Liver (tissue), 9 donors: ENCODE data around the gene SLC12A7. TPM values are rescaled to one million over a fixed set of nuclear protein-coding genes. Genes with fewer than 3 reads are reported as not detected.

Source experiments
- DNase-seq: peaks from one replicate; pipeline ENCODE4 v3.0.0-alpha.2; 2017; ENCODE audit warnings: low spot score
- H3K27ac ChIP-seq, 2 donors: one replicate each; pipeline ENCODE4 v1.7.0; 2013; ENCODE audit warnings: inconsistent platforms in 2 of 2, low read length in 2 of 2, control low read depth in 1 of 2, low read depth in 1 of 2, mild to moderate bottlenecking in 1 of 2
- H3K27me3 ChIP-seq, 4 donors: one replicate each; pipeline versions ENCODE4 v1.6.1 to v1.7.0; 2013; ENCODE audit warnings: low read length in 3 of 4, inconsistent platforms in 1 of 4, mild to moderate bottlenecking in 1 of 4, moderate library complexity in 1 of 4; ENCODE audit not compliant: control insufficient read depth in 4 of 4, insufficient read depth in 4 of 4
- H3K36me3 ChIP-seq, 4 donors: one replicate each; pipeline versions ENCODE4 v1.6.1 to v1.7.0; 2013; ENCODE audit warnings: low read length in 3 of 4, mild to moderate bottlenecking in 3 of 4, low read depth in 1 of 4, moderate library complexity in 1 of 4; ENCODE audit not compliant: control insufficient read depth in 4 of 4, insufficient read depth in 3 of 4
- H3K4me1 ChIP-seq, 4 donors: one replicate each; pipeline versions ENCODE4 v1.6.1 to v1.7.0; 2013; ENCODE audit warnings: low read length in 3 of 4, mild to moderate bottlenecking in 3 of 4, moderate library complexity in 1 of 4; ENCODE audit not compliant: control insufficient read depth in 4 of 4, insufficient read depth in 4 of 4
- H3K4me3 ChIP-seq, 3 donors: one replicate each; pipeline versions ENCODE4 v1.6.1 to v1.7.0; 2013; ENCODE audit warnings: low read length in 3 of 3, control low read depth in 1 of 3, low read depth in 1 of 3, mild to moderate bottlenecking in 1 of 3
- H3K9ac ChIP-seq, 2 donors: one replicate each; pipeline ENCODE4 v1.7.0; 2013; ENCODE audit warnings: low read length in 2 of 2, mild to moderate bottlenecking in 2 of 2, moderate library complexity in 2 of 2, control low read depth in 1 of 2, low read depth in 1 of 2
- H3K9me3 ChIP-seq, 4 donors: one replicate each; pipeline versions ENCODE4 v1.6.1 to v1.7.0; 2013; ENCODE audit warnings: low read length in 3 of 4; ENCODE audit not compliant: control insufficient read depth in 4 of 4
- EGR1 ChIP-seq, 2 donors: IDR thresholded peaks; 2 replicates each; pipeline ENCODE4 v1.6.1; 2016 to 2018; ENCODE audit warnings: antibody characterized with exemption in 2 of 2, low read depth in 2 of 2
- FOXA1 ChIP-seq: IDR thresholded peaks from 2 replicates; pipeline ENCODE4 v1.6.1; 2016; ENCODE audit warnings: antibody characterized with exemption
- GABPA ChIP-seq, 2 donors: IDR thresholded peaks in 1 of 2; conservative IDR thresholded peaks in 1 of 2; 2 replicates each; pipeline ENCODE4 v1.6.1; 2016; ENCODE audit warnings: antibody characterized with exemption in 2 of 2, mild to moderate bottlenecking in 1 of 2, moderate library complexity in 1 of 2
- HNF4G ChIP-seq: IDR thresholded peaks from 2 replicates; pipeline ENCODE4 v1.6.1; 2016; ENCODE audit warnings: antibody characterized with exemption
- RAD21 ChIP-seq, 2 donors: IDR thresholded peaks; 2 replicates each; pipeline ENCODE4 v1.6.1; 2016; ENCODE audit warnings: antibody characterized with exemption in 2 of 2, mild to moderate bottlenecking in 2 of 2
- REST ChIP-seq: IDR thresholded peaks from 2 replicates; pipeline ENCODE4 v1.6.1; 2016; ENCODE audit warnings: antibody characterized with exemption, mild to moderate bottlenecking
- RXRA ChIP-seq, 2 donors: IDR thresholded peaks; 2 replicates each; pipeline ENCODE4 v1.6.1; 2017 to 2018; ENCODE audit warnings: antibody characterized with exemption in 2 of 2, mild to moderate bottlenecking in 1 of 2
- TAF1 ChIP-seq: conservative IDR thresholded peaks from 2 replicates; pipeline ENCODE4 v1.6.1; 2016; ENCODE audit warnings: antibody characterized with exemption, mild to moderate bottlenecking
- WGBS: extraction: QIAGEN DNeasy Blood & Tissue Kit; methylation state at CpG from one replicate; pipeline ENCODE4 v1.1.7; 2013; 5-methylcytosine and 5-hydroxymethylcytosine counted together
- polyA plus RNA-seq, 2 donors: library from polyadenylated mRNA; stranded (reverse) in 1 of 2; unstranded in 1 of 2; fragments of 200-250 nt in 1 of 2; fragments of >200 nt in 1 of 2; fragmentation: Nextera tagmentation in 1 of 2; extraction: Ambion mirVana in 1 of 2; gene quantifications; one replicate each; pipeline versions ENCODE4 v1.2.1 to v1.2.3, GENCODE V29; 2013 to 2015
- total RNA-seq, 2 donors: library from RNA; depleted of rRNA; stranded (reverse); fragments of >200 nt; gene quantifications; one replicate each; pipeline ENCODE4 v1.2.3, GENCODE V29; 2014
- TF ChIP-seq, protein P1 (sequence below): IDR thresholded peaks from 2 replicates; pipeline ENCODE4 v1.6.1; 2016; ENCODE audit warnings: antibody characterized with exemption
- TF ChIP-seq, protein P2 (sequence below): fragments of 150-350 bp; IDR thresholded peaks from 2 replicates; pipeline ENCODE4 v1.5.1; 2017; ENCODE audit warnings: improper control_type of control experiment, low read depth, low read length; ENCODE audit not compliant: missing input control
- donor health status: healthy.
- donor health status: healthy.
- donor health status: healthy.
- donor health status: healthy.
- donor health status: healthy.

Gene SLC12A7
- total and polyA plus RNA-seq, 4 donors, result 12.3 to 64.2 (median 28.9) TPM

GRCh38 chr5:1009359-1010180 lies 102.3 kb downstream of the SLC12A7 start (continued):
- TF ChIP-seq REST, result no peak
- no peak for TF ChIP-seq RAD21 (IDR thresholded peaks at IDR 0.05)
- no peak for TF ChIP-seq GABPA (IDR thresholded peaks at IDR 0.05 in 1 of 2, conservative IDR thresholded peaks at IDR 0.05 in 1 of 2)
- no peak for TF ChIP-seq FOXA1
- no peak for TF ChIP-seq TAF1
- TF ChIP-seq, protein P1, sequence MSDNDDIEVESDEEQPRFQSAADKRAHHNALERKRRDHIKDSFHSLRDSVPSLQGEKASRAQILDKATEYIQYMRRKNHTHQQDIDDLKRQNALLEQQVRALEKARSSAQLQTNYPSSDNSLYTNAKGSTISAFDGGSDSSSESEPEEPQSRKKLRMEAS, result no peak

- H3K9ac ChIP-seq, result no peak within 1 kb of the TSS
- H3K4me1 ChIP-seq, result peaks cover 0 to 22% (median 9%) of the 10 kb centered on the region in 4 donors
- WGBS, result 4% methylated on average over 108 of the region's 108 CpGs
- H3K27me3 ChIP-seq, result peaks cover 0 to 4% (median 1%) of the 10 kb centered on the region in 4 donors
- TF ChIP-seq EGR1 (IDR thresholded peaks at IDR 0.05; ENCODE audit: low read depth in 2 of 2) (no peak), RXRA (IDR thresholded peaks at IDR 0.05) (no peak), HNF4G (no peak), RAD21 (IDR thresholded peaks at IDR 0.05) (peak in 1 of 2 donors; percentile 10)
- TF ChIP-seq, protein P2, sequence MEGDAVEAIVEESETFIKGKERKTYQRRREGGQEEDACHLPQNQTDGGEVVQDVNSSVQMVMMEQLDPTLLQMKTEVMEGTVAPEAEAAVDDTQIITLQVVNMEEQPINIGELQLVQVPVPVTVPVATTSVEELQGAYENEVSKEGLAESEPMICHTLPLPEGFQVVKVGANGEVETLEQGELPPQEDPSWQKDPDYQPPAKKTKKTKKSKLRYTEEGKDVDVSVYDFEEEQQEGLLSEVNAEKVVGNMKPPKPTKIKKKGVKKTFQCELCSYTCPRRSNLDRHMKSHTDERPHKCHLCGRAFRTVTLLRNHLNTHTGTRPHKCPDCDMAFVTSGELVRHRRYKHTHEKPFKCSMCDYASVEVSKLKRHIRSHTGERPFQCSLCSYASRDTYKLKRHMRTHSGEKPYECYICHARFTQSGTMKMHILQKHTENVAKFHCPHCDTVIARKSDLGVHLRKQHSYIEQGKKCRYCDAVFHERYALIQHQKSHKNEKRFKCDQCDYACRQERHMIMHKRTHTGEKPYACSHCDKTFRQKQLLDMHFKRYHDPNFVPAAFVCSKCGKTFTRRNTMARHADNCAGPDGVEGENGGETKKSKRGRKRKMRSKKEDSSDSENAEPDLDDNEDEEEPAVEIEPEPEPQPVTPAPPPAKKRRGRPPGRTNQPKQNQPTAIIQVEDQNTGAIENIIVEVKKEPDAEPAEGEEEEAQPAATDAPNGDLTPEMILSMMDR, result peak; percentile 60
- H3K36me3 ChIP-seq, result no peaks in the 10 kb centered on the region
- DNase-seq, result peak; percentile 46
- H3K4me3 ChIP-seq, result peak within 1 kb of the TSS in 1 of 3 donors; percentile 61
- no peaks in the 10 kb centered on the region for H3K9me3 ChIP-seq
- no peak within 1 kb of the TSS for H3K27ac ChIP-seq
Observed at GRCh38 chr5:1008451-1009358, 103.2 kb downstream of the SLC12A7 start, which contains the start of gene NKD2. Gene NKD2, plus strand, starts transcription at chr5:1008802. Its CDS starts 256 bp downstream, at chr5:1009058.
